GM21528 (cell line): ENCODE results near the gene DHRS7.
A peak's percentile ranks its signal among the peaks of the same experiment; 100 is the strongest.

Experiments used
- ATAC-seq: cut with Tn5 transposase; IDR thresholded peaks from one replicate; pipeline ENCODE4 v1.9.1; 2021; ENCODE audit warnings: mild to moderate bottlenecking, moderate library complexity; ENCODE audit not compliant: unreplicated experiment, low FRiP score

Gene DHRS7

GRCh38 chr14:60164712-60165546, at the start of gene DHRS7:
TSS of gene DHRS7 (minus strand) at chr14:60165398. CDS start at chr14:60165309, 89 bp downstream.
- ATAC-seq: peak; percentile 92

- ATAC-seq: no peak
Observed at GRCh38 chr14:60214415-60215126, 49.4 kb upstream of the DHRS7 start.

GRCh38 chr14:60214003-60214402, 48.8 kb upstream of the DHRS7 start:
- no peak for ATAC-seq

GRCh38 chr14:60212503-60213371, 47.5 kb upstream of the DHRS7 start:
- peak; percentile 95 for ATAC-seq

- ATAC-seq: no peak
Observed at GRCh38 chr14:60211153-60211552, 46.0 kb upstream of the DHRS7 start.

- ATAC-seq: no peak
Observed at GRCh38 chr14:60210703-60211102, 45.5 kb upstream of the DHRS7 start.

GRCh38 chr14:60206837-60207533, 41.8 kb upstream of the DHRS7 start:
- no peak for ATAC-seq

- ATAC-seq: no peak
Observed at GRCh38 chr14:60206249-60206670, 41.1 kb upstream of the DHRS7 start.

GRCh38 chr14:60204843-60205774, 39.9 kb upstream of the DHRS7 start:
- peak; percentile 63 for ATAC-seq

- ATAC-seq: peak; percentile 82
Observed at GRCh38 chr14:60204104-60204842, 39.1 kb upstream of the DHRS7 start.

- ATAC-seq: no peak
Observed at GRCh38 chr14:60199321-60199720, 34.1 kb upstream of the DHRS7 start.

- no peak for ATAC-seq
Observed at GRCh38 chr14:60197629-60198303, 32.6 kb upstream of the DHRS7 start.

- no peak for ATAC-seq
Observed at GRCh38 chr14:60196291-60196690, 31.1 kb upstream of the DHRS7 start.

- no peak for ATAC-seq
Observed at GRCh38 chr14:60195179-60195810, 30.1 kb upstream of the DHRS7 start.

GRCh38 chr14:60189923-60190840, 25.0 kb upstream of the DHRS7 start:
- no peak for ATAC-seq

- no peak for ATAC-seq
Observed at GRCh38 chr14:60188696-60189095, 23.5 kb upstream of the DHRS7 start.
